HG02588 (cell line): ENCODE data around the gene ZMYND19.
"Not testable (repeated sequence)": the region's sequence is repeated elsewhere in the genome, so short reads cannot be mapped to it uniquely, and the experiment has no call there.

Experiments used
- ATAC-seq: cut with Tn5 transposase; IDR thresholded peaks from one replicate; pipeline ENCODE4 v1.9.1; 2021; ENCODE audit warnings: mild to moderate bottlenecking, moderate library complexity; ENCODE audit not compliant: unreplicated experiment

The ZMYND19 gene

GRCh38 chr9:137534256-137535119 lies 55.8 kb downstream of the ZMYND19 start:
- ATAC-seq = no peak

- not testable (repeated sequence) for ATAC-seq
These were observed 57.3 kb downstream of the ZMYND19 start for GRCh38 chr9:137532891-137533468.
